Activated T-helper 1 cell treated with anti-CD3 and anti-CD28 coated beads, Interleukin-2, amount 50 U/mL, for 16 hours (primary cell): Measurements from ENCODE around the gene MAGEA2.
"Not testable (repeated sequence)": the region's sequence is repeated elsewhere in the genome, so short reads cannot be mapped to it uniquely, and the experiment has no call there.

Source experiments
- DNase-seq, 2 donors: peaks; one replicate each; pipeline ENCODE4 v3.0.0-alpha.2; 2020; ENCODE audit warnings: low read depth in 1 of 2, low spot score in 1 of 2

Gene MAGEA2, protein sequence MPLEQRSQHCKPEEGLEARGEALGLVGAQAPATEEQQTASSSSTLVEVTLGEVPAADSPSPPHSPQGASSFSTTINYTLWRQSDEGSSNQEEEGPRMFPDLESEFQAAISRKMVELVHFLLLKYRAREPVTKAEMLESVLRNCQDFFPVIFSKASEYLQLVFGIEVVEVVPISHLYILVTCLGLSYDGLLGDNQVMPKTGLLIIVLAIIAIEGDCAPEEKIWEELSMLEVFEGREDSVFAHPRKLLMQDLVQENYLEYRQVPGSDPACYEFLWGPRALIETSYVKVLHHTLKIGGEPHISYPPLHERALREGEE

GRCh38 chrX:152753686-152754650 is at the start of gene MAGEA2:
TSS of gene MAGEA2 (minus strand) at chrX:152753842. CDS start at chrX:152751363, 2,479 bp downstream.
- not testable (repeated sequence) for DNase-seq

DNA sequence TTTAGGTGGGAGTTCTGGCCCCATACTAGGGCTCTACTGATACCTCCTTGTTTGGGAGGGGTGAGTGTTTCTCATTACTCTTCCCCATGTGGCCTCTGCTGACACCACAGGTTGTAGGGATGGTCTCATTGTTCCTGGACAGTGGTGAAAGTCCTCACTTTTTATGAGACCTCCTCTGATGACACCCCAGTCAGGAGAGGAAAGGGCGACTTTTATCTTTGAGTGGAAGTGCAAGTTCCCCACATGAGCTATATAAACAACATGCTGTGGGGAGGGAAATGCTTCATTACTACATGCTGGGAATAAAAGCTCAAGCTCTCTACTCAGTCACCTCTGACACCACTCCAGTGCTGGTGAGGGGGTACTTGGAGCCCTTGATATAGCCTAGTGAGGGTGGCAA is 45.3 kb upstream of the MAGEA2 start:
- no peak for DNase-seq

- not testable (repeated sequence) for DNase-seq
Observed at GRCh38 chrX:152787062-152787461, 33.4 kb upstream of the MAGEA2 start.

GRCh38 chrX:152769549-152770289 is 16.1 kb upstream of the MAGEA2 start, which contains the start of gene MAGEA6:
TSS of gene MAGEA6 (minus strand) at chrX:152769689. CDS start at chrX:152767650, 2,039 bp downstream.
- not testable (repeated sequence) for DNase-seq

GRCh38 chrX:152766562-152766961 is 12.9 kb upstream of the MAGEA2 start:
- DNase-seq, result not testable (repeated sequence)

- DNase-seq, result not testable (repeated sequence)
Observed at GRCh38 chrX:152761582-152761981, 7.9 kb upstream of the MAGEA2 start.

- DNase-seq, result not testable (repeated sequence)
Observed at GRCh38 chrX:152759544-152759943, 5.9 kb upstream of the MAGEA2 start.

GRCh38 chrX:152758918-152759317 is 5.3 kb upstream of the MAGEA2 start, which contains the start of gene CSAG3:
TSS of gene CSAG3 (plus strand) at chrX:152759218.
- not testable (repeated sequence) for DNase-seq

- not testable (repeated sequence) for DNase-seq
Observed at GRCh38 chrX:152754871-152755270, 1.2 kb upstream of the MAGEA2 start.

DNA sequence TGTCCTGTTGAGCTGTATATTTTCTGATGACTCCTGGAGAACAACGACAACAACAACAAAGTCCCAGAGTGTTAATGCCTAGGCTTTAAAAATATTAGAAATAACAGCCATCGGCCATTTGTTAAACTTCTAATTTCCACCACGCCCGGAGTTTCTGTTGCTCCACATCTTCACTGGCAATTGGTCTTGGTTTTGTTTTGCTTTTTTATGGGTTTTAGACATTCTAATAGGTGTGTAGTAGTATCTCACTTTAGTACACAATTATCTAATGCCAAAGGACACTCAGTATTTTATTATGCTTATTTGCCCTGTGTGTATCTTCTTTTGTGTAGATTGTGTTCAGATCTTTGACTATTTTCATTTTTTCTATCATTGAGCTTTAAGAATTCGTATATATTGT is 15.1 kb downstream of the MAGEA2 start:
- no peak for DNase-seq

DNA sequence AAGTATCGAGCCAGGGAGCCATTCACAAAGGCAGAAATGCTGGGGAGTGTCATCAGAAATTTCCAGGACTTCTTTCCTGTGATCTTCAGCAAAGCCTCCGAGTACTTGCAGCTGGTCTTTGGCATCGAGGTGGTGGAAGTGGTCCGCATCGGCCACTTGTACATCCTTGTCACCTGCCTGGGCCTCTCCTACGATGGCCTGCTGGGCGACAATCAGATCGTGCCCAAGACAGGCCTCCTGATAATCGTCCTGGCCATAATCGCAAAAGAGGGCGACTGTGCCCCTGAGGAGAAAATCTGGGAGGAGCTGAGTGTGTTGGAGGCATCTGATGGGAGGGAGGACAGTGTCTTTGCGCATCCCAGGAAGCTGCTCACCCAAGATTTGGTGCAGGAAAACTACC is 17.1 kb downstream of the MAGEA2 start:
- not testable (repeated sequence) for DNase-seq

GRCh38 chrX:152735860-152736511 is 17.7 kb downstream of the MAGEA2 start:
- no peak for DNase-seq

- no peak for DNase-seq
Observed at GRCh38 chrX:152735101-152735500, 18.5 kb downstream of the MAGEA2 start.

DNA sequence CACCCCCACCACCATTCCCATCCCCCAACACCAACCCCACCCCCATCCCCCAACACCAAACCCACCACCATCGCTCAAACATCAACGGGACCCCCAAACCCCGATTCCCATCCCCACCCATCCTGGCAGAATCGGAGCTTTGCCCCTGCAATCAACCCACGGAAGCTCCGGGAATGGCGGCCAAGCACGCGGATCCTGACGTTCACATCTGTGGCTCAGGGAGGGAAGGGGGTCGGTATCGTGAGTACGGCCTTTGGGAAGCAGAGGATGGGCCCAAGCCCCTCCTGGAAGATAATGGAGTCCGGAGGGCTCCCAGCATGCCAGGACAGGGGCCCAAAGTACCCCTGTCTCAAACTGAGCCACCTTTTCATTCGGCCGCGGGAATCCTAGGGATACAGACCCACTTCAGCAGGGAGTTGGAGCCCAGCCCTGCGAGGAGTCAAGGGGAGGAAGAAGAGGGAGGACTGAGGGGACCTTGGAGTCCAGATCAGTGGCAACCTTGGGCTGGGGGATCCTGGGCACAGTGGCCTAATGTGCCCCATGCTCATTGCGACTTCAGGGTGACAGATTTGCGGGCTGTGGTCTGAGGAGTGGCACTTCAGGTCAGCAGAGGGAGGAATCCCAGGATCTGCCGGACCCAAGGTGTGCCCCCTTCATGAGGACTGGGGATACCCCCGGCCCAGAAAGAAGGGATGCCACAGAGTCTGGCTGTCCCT is 19.3 kb downstream of the MAGEA2 start:
- DNase-seq, result not testable (repeated sequence)

DNA sequence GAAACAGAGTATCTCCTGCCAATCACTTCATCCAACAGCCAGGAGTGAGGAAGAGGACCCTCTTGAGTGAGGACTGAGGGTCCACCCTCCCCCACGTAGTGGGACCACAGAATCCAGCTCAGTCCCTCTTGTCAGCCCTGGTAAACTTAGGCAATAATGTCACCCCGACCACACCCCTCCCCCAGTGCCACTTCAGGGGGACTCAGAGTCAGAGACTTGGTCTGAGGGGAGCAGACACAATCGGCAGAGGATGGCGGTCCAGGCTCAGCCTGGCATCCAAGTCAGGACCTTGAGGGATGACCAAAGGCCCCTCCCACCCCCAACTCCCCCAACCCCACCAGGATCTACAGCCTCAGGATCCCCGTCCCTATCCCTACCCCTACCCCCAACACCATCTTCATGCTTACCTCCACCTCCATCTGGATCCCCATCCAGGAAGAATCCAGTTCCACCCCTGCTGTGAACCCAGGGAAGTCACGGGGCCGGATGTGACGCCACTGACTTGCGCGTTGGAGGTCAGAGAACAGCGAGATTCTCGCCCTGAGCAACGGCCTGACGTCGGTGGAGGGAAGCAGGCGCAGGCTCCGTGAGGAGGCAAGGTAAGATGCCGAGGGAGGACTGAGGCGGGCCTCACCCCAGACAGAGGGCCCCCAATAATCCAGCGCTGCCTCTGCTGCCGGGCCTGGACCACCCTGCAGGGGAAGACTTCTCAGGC is 20.2 kb downstream of the MAGEA2 start, which contains the start of the genes CSAG1 and MAGEA12:
TSS of gene CSAG1 (minus strand) at position 461 of the 715 bp plus-strand sequence. CDS start 1,261 bp downstream, outside the sequence.
TSS of gene MAGEA12 (plus strand) at position 497 of the 715 bp plus-strand sequence. CDS start 2,405 bp downstream, outside the sequence.
- no peak for DNase-seq

DNA sequence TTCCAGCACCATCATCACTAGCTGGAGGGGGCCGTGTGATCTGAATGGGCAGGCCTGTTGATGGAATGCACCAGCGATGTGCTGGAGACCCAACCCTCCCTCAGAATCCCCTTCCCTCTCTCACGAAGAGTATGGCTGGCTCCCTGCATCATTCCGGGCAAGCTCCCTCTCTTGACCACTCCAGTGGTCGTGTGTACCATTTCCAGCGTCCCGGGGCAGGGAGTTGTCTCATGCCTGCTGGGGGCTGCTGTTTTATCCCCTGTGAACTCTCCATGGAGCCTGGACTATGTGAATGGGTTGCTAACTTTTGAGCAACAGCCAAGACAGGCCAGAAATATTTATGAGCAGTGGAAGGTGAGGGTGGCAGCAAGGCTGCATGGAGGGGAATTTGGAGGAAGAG is 28.2 kb downstream of the MAGEA2 start:
- no peak for DNase-seq

- not testable (repeated sequence) for DNase-seq
Observed at GRCh38 chrX:152713815-152714787, 39.5 kb downstream of the MAGEA2 start, which contains the start of gene MAGEA2B. TSS of gene MAGEA2B (plus strand) at chrX:152714628. CDS start at chrX:152717107, 2,479 bp downstream.
